Memory B cell (primary cell): ENCODE measurements around the gene POLR3C.

Source experiments
- ATAC-seq: fragments of 150-1000 bp; cut with Tn5 transposase; 2 replicates; pipeline ENCODE4 v1.10.0; 2021; ENCODE audit warnings: low read depth, mild to moderate bottlenecking, moderate library complexity
- DNase-seq, 2 donors: peaks; one replicate each; pipeline ENCODE4 v3.0.0; 2022; ENCODE audit warnings: low spot score in 2 of 2
- H3K27ac Mint-ChIP-seq: one replicate; pipeline ENCODE4 v1.8.0; 2022; ENCODE audit warnings: mild to moderate bottlenecking, moderate library complexity, mixed read lengths
- H3K27me3 Mint-ChIP-seq: one replicate; pipeline ENCODE4 v1.8.0; 2022; ENCODE audit warnings: mixed read lengths
- H3K36me3 Mint-ChIP-seq: one replicate; pipeline ENCODE4 v1.8.0; 2022; ENCODE audit warnings: mild to moderate bottlenecking, mixed read lengths
- H3K4me1 Mint-ChIP-seq: one replicate; pipeline ENCODE4 v1.8.0; 2022; ENCODE audit warnings: mixed read lengths
- H3K4me3 Mint-ChIP-seq: one replicate; pipeline ENCODE4 v1.8.0; 2022; ENCODE audit warnings: mild to moderate bottlenecking, moderate library complexity, mixed read lengths
- H3K9me3 Mint-ChIP-seq: one replicate; pipeline ENCODE4 v1.8.0; 2022; ENCODE audit warnings: mixed read lengths

POLR3C gene

DNA sequence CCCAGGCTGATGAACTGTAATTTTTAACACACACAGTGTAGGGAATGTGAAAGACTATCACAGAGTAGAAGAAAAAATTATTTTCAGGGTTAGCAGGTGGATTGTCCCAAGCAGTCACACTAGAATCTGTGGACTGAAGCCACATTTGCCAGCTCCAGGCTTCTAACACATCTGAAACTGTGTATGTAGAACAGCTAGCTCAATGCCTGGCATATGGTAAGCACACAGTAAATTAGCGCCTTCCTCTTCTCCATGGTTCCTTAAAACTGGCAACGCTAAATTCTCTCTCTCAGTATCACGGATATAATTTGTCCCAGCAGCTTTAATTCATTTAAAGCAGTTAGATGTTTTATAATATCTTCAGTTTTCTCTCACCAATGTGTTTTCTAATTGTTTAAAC lies 19.0 kb downstream of the POLR3C start:
- H3K4me1 Mint-ChIP-seq: peaks cover 6% of the 10 kb centered on the region
- no peak overlapping the region for H3K27ac Mint-ChIP-seq
- H3K4me3 Mint-ChIP-seq: no peak overlapping the region
- no peaks in the 10 kb centered on the region for H3K9me3 Mint-ChIP-seq
- ATAC-seq (no peak), DNase-seq (no peak)
- H3K27me3 Mint-ChIP-seq: no peaks in the 10 kb centered on the region
- H3K36me3 Mint-ChIP-seq: peaks cover 10% of the 10 kb centered on the region

GRCh38 chr1:145845144-145845513 lies 21.1 kb downstream of the POLR3C start:
- no peaks in the 10 kb centered on the region for H3K9me3 Mint-ChIP-seq
- ATAC-seq: peak; percentile 91
- DNase-seq: peak in 1 of 2 donors; percentile 69
- no peaks in the 10 kb centered on the region for H3K27me3 Mint-ChIP-seq
- peaks cover 6% of the 10 kb centered on the region for H3K4me1 Mint-ChIP-seq
- peaks cover 7% of the 10 kb centered on the region for H3K36me3 Mint-ChIP-seq
- no peak overlapping the region for H3K27ac Mint-ChIP-seq
- no peak overlapping the region for H3K4me3 Mint-ChIP-seq

GRCh38 chr1:145845514-145846161 lies 21.6 kb downstream of the POLR3C start, which contains the start of gene NUDT17:
NUDT17 (plus strand) TSS chr1:145845630; CDS start chr1:145845641, 11 bp downstream.
- peaks cover 6% of the 10 kb centered on the region for H3K36me3 Mint-ChIP-seq
- H3K4me3 Mint-ChIP-seq: no peak within 1 kb of the TSS
- peak within 1 kb of the TSS; percentile 67 for H3K27ac Mint-ChIP-seq

GRCh38 chr1:145846201-145846612 lies 22.2 kb downstream of the POLR3C start:
- DNase-seq: peak in 1 of 2 donors; percentile 27
- Mint-ChIP-seq H3K9me3 (no peaks in the 10 kb centered on the region), H3K4me3 (no peak overlapping the region), H3K27ac (peak overlapping the region; percentile 67), H3K4me1 (peaks cover 6% of the 10 kb centered on the region), H3K27me3 (no peaks in the 10 kb centered on the region), H3K36me3 (peaks cover 8% of the 10 kb centered on the region)
- no peak for ATAC-seq

More at GRCh38 chr1:145845514-145846161, 21.6 kb downstream of the POLR3C start, which contains the start of gene NUDT17:
- peak; percentile 73 to 77 for DNase-seq
- ATAC-seq: peak; percentile 68
- Mint-ChIP-seq H3K9me3 (no peaks in the 10 kb centered on the region), H3K4me1 (peaks cover 6% of the 10 kb centered on the region), H3K27me3 (no peaks in the 10 kb centered on the region)

DNA sequence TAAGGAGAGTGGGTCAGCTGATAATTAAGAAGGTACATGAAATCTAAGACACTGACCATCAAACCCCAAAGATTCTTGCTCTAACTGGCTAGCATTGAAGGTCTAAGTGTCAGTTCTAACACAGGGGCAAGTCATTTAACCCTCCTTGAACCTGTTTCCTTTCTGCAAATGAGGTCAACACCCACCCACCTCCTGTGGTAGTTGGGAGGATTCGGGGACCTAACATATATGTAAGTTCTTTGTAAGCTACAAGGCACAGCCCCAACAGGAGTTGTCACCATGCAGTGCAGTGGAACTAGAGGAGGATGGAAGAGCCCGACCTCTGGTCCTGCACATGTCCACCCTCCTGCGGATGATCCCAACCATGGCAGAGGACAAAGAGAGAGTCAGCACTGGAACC lies 23.8 kb downstream of the POLR3C start:
- Mint-ChIP-seq H3K36me3 (peaks cover 8% of the 10 kb centered on the region), H3K9me3 (no peaks in the 10 kb centered on the region), H3K4me1 (peaks cover 6% of the 10 kb centered on the region), H3K27me3 (no peaks in the 10 kb centered on the region), H3K27ac (no peak overlapping the region), H3K4me3 (no peak overlapping the region)
- ATAC-seq (no peak), DNase-seq (no peak)

DNA sequence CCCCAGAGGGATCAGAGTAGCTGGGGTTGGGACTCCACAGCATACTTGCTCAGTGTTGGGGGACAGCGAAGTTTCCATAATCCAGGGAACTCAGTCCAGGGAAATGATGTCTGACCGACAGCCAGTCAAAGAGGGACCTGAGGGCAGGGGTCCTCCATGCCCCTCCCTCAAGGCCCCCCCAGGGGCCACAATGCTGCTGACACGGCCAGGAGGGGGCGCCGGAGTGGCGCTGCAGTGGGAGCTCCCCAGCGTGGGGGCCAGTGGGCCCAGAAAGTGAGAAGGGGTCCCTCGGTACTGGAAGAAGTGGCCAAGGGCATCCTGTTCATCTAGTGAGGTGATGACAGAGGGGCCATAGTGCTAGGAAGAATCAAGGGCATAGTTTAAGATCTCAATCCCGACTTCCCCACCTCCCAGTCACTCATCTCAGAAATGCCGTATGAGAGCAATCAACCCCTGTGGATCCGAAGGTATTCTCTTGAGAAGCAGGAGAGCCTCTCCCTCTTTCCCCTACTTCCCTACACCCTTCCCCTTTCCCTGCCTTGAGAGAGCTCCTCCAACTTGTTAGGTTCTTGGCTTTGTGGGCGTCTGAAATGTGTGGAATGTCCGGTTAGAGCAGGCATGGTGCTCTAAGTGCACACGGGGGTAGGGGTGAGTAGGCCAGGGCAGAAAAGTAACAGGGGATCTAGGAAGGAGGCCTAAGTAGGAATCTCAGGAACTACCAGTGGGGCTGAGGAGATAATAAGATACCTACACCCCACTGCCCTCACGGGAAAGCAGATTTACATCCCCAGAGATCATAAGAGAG lies 25.6 kb downstream of the POLR3C start:
- Mint-ChIP-seq H3K27ac (no peak overlapping the region), H3K9me3 (no peaks in the 10 kb centered on the region), H3K4me3 (no peak overlapping the region), H3K4me1 (peaks cover 6% of the 10 kb centered on the region), H3K36me3 (peaks cover 16% of the 10 kb centered on the region), H3K27me3 (no peaks in the 10 kb centered on the region)
- ATAC-seq: no peak
- no peak for DNase-seq

DNA sequence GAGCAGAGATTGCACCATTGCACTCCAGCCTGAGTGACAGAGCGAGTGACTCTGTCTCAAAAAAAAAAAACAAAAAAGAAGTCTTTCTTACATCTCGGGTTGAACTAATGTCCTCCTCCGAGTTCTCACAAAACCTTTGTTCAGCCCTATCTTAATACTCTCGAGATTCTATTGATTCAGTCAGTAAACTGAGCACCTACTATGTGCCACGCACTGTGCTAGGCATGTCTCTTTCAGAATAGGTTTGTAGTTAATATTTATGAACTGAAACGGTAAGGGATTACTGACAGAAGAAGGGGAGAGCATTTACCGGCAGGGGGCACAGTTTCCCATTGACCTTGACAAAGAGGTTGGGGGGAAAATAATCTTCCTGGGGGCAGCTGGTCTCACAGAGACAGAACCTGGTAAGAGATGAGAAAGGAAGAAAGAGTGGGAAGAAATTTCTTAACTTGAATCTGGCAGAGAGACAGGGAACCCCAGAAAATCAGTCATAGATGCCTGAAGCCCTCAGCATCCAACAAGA lies 31.5 kb downstream of the POLR3C start:
- Mint-ChIP-seq H3K4me1 (peaks cover 9% of the 10 kb centered on the region), H3K36me3 (peaks cover 27% of the 10 kb centered on the region), H3K27me3 (no peaks in the 10 kb centered on the region), H3K4me3 (no peak overlapping the region), H3K9me3 (no peaks in the 10 kb centered on the region), H3K27ac (peak overlapping the region; percentile 39)
- ATAC-seq: no peak
- no peak for DNase-seq

DNA sequence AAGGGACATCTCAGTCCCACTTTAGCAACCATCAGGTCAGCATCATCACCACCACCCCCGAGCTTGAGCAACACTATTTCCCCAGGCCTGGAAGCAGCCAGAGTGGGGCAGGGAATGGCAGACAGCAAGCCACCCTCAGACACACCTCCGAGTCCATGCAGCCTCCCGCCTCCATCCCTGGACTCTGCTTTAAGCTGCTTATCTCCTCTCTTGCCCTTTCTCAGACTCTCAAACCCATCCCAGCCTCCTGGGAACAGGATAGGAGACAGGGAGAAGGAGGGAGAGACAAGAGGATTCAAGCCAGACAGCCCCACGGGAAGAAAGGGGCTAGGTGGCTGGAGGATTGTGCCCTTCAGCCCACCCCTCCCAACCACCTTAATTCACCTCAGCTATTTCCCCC lies 33.2 kb downstream of the POLR3C start:
- peaks cover 22% of the 10 kb centered on the region for H3K36me3 Mint-ChIP-seq
- no peak overlapping the region for H3K27ac Mint-ChIP-seq
- no peak overlapping the region for H3K4me3 Mint-ChIP-seq
- peaks cover 9% of the 10 kb centered on the region for H3K4me1 Mint-ChIP-seq
- ATAC-seq (no peak), DNase-seq (no peak)
- H3K27me3 Mint-ChIP-seq: no peaks in the 10 kb centered on the region
- H3K9me3 Mint-ChIP-seq: no peaks in the 10 kb centered on the region

DNA sequence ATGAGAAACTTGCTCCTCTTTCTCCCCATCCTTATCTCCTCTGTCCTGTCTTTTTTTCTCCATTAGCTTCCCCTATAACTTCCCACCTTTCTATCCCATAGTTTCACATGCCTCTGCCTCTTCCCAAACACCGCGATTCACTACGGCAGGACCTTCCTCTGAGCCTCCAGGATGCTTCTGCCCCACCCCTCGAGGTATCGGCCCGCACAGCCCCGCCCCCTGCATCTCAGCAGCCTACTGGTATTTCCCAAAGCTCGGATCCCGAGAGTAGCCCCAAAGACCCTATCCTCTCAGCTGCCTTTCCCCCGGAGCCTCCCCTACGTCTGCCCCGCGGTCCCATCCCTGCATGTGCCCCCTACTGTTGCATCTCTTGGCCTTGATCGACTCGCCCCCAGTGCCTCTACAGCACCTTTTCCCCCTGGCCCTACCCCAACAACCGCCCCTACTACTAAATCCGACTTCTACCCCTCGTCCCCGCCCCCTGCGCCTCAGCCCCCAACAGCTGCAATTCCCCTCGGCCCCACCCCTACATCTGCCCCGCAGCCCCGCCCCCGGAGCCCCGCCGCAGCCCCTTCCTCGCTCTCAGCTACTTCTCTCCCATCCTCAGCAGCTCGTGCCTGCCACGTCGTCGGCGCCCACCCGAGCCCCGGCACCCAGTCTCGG lies 34.4 kb downstream of the POLR3C start:
- Mint-ChIP-seq H3K9me3 (no peaks in the 10 kb centered on the region), H3K4me1 (peaks cover 9% of the 10 kb centered on the region), H3K27me3 (no peaks in the 10 kb centered on the region), H3K36me3 (peaks cover 19% of the 10 kb centered on the region), H3K27ac (peak overlapping the region; percentile 93), H3K4me3 (peak overlapping the region; percentile 98)
- ATAC-seq (peak; percentile 36), DNase-seq (no peak)

DNA sequence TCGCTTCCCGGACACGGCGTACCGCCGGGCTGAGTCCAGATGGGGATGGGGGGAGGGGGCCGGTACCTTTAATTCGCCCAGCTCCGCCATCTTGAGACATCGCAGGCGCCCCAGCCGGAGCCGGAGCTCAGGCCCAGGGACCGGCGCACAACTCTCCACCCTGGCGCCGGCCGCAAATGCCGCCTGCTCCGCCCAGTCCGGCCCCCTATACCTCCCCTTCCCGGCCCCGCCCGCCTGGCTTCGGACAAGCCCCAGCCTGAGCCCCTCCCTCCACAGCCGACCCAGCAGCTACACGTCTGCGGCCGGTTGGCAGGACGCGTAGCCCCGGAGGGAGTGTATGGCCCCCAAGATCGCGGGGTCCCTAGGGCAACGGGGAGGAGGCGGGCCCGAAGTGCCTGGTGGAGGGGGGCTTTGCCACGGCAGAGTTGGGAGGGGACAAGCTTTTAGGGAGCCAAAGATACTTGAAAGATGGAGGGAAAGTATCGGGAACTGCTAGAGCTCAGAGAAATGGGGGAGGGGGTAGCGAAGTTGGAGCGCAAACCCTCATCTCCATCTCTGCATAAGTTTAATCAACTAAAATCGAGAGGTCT lies 35.0 kb downstream of the POLR3C start, which contains the start of gene PIAS3:
Gene PIAS3, minus strand, starts transcription at position 181 of the 590 bp plus-strand sequence. Its CDS starts 91 bp downstream, at position 90.
- no peaks in the 10 kb centered on the region for H3K27me3 Mint-ChIP-seq
- no peaks in the 10 kb centered on the region for H3K9me3 Mint-ChIP-seq
- H3K27ac Mint-ChIP-seq: peak within 1 kb of the TSS; percentile 93
- H3K4me3 Mint-ChIP-seq: peak within 1 kb of the TSS; percentile 98
- H3K4me1 Mint-ChIP-seq: peaks cover 9% of the 10 kb centered on the region
- DNase-seq (peak; percentile 75 to 79), ATAC-seq (peak; percentile 86)
- H3K36me3 Mint-ChIP-seq: peaks cover 15% of the 10 kb centered on the region

DNA sequence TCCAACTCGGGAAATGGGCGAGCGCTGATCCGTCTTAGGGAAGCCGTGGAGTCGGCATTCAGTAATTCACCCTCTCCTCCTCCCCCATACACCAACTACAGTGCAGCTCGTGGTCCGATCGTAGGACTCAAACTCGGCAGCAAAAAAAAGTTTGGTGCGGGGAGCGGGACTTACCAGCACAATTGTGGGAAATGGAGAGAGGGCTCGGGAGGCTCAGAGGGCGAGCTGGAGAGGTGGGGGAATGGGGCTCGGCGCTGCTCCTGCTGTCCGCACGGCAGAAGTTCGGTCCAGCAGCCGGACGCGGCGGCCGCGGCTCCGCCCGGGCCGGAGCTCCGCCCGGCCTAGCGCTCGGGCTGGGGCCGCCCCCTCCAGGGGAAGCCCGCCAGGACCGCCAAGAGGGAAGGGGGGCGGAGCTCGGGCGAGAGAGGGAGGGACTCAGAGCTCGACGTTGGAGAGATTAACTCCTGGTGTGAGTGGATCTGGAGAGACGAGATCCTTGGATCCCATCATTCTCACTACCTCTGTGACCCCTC lies 35.6 kb downstream of the POLR3C start:
- ATAC-seq (peak; percentile 63), DNase-seq (peak; percentile 66 to 72)
- Mint-ChIP-seq H3K4me3 (peak overlapping the region; percentile 98), H3K9me3 (no peaks in the 10 kb centered on the region), H3K36me3 (peaks cover 12% of the 10 kb centered on the region), H3K27ac (peak overlapping the region; percentile 93), H3K4me1 (peaks cover 9% of the 10 kb centered on the region), H3K27me3 (no peaks in the 10 kb centered on the region)

DNA sequence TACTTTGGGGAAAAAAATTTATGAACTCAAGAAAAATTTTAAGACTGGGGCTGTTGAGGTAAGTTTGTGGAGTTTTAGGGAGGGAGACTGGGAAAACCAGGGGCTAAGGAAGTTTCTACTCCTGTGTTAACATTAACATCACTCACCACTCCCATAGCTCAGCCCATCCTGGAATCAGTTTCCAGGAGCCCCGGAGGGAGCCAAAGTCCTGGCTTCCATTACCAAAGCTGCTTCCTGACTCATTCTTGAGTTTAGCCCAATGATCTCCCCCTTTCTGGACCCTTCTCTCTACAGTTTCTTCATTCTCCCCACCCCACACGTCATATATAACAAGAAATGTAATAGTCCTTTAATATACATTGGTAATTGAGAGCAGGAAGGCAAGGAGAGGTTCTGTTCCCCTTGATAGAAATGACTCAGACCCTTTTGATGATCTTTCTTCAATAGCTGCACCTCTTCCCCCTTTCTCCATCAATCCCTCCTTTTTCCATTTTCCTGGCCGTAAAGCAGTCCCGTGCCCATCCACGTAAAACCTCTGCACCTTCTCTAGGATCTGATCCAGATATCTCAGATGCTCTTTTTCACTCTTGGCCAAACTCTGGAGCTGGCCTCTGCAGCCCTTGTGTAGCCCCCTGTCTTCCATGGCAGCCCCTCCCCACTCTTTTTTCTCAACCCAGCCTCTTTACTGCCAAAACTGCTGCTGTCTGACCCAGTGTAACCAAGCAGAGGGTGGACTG lies 39.5 kb downstream of the POLR3C start:
- Mint-ChIP-seq H3K36me3 (no peaks in the 10 kb centered on the region), H3K4me1 (peaks cover 2% of the 10 kb centered on the region), H3K4me3 (no peak overlapping the region), H3K27me3 (peaks cover 7% of the 10 kb centered on the region), H3K27ac (no peak overlapping the region), H3K9me3 (no peaks in the 10 kb centered on the region)
- DNase-seq: no peak
- ATAC-seq: no peak

- H3K27me3 Mint-ChIP-seq: peaks cover 15% of the 10 kb centered on the region
- ATAC-seq: no peak
- DNase-seq: no peak
- H3K9me3 Mint-ChIP-seq: no peaks in the 10 kb centered on the region
- H3K36me3 Mint-ChIP-seq: no peaks in the 10 kb centered on the region
- peaks cover 15% of the 10 kb centered on the region for H3K4me1 Mint-ChIP-seq
- H3K27ac Mint-ChIP-seq: no peak overlapping the region
- H3K4me3 Mint-ChIP-seq: no peak overlapping the region
Observed at GRCh38 chr1:145868232-145868631, 44.2 kb downstream of the POLR3C start.
